NCI-H526 treated with DMSO at 0.1 percent for 48 hours (cell line): Measurements from ENCODE around the gene TMEM184B.

Source experiments
- DNase-seq: peaks from one replicate; lab custom pipeline; 2025; lab: John Stamatoyannopoulos, UW

The TMEM184B gene

DNA sequence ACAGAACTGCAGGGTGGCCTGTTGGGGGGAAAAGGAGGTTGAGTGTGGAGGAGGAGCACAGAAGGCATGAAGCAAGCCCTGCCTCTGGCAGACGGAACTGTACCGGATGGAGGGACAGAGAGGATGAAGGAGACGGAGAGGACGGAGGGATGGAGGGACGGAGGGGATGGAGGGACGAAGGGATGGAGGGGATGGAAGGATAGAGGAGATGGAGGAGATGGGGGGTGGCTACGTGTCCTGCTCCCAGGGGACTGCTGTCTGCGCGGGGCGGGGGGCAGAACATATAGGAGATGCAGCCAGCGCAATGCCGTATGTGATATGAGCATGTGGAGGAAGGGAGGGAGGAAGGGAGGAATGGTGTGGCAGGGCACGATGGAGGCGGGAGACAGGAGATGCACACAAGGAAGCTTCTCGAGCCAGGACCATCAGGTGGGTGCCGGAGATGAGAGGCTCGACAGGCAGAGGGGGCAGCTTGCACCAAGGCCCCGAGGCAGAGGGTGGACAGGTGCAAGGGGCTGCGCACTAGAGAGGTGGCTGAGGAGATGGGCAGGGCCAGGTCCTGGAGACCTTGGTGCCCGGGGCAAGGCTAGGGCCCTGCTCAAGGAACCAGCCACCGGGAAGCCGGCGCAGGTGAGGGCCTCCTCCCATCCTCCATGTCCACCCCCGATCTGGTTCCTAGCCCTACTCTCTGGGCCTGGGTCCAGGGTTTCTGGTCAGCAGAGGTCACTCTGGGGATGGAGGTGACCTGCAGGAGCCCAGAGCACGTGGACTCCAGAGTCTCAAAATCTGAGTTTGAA, 45.8 kb downstream of the TMEM184B start:
- DNase-seq, result no peak

GRCh38 chr22:38223289-38223960, 49.4 kb downstream of the TMEM184B start:
- no peak for DNase-seq

DNA sequence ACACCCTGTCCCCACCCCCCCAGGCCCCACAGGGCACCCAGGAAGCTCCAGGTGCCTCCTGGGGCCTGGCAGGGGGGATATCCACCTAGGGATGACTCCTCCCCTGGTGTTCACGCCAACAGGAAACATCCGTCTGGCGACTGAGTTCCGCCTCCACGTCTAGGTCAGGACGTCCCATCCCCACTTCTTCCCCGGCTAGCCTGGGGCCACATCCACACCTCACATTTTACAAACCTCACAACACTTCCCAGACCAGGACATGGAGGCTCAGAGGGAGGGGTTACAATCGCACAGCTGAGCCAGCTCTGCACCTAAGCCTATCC, 50.1 kb downstream of the TMEM184B start:
- DNase-seq, result no peak

GRCh38 chr22:38221908-38222796, 50.7 kb downstream of the TMEM184B start:
- no peak for DNase-seq

DNA sequence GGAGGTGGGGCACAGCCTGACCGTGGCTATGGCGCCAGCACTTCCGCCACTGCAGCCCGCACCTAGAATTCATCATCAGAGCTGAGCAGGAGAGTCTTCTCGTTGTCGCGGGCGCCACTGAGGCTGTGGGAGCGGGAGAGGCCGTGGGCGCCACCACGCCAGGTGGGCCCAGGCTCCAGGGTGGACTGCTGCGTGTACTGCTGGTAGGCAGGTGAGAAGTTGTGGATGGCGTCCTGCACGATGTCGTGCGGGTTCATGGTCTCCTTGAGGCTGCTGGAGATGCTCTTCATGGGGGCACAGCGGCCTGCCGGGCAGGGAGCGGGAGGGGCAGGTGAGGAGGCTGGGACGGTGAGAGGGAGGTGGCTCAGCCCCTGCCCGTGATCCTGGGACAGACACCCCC, 51.4 kb downstream of the TMEM184B start:
- DNase-seq, result no peak

- no peak for DNase-seq
These were observed 52.0 kb downstream of the TMEM184B start for GRCh38 chr22:38220653-38221386.

DNA sequence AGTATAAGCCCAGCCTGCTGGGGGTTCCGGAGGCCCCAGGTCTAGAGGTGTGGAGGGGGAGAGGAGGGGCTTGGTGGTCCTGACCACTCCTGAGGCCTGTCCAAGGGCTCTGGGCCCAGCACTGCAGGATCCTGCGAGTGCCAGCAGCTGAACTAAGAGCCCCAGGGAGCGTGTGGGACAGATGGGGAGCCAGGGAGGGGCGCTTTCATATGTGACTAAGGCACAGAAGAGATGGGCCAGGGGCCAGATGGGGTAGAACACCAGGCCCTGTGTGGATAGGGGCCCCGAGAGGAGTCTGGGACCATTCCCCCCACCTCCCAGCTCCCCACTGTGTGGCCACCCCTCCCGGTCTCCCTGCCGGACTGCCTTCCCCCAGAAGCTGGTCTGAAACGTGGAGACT, 52.6 kb downstream of the TMEM184B start:
- DNase-seq, result no peak

- DNase-seq, result no peak
These were observed 53.2 kb downstream of the TMEM184B start for GRCh38 chr22:38219632-38220031.

GRCh38 chr22:38218661-38219622, 53.9 kb downstream of the TMEM184B start:
- DNase-seq, result no peak

- no peak for DNase-seq
These were observed 57.4 kb downstream of the TMEM184B start for GRCh38 chr22:38215156-38216038.

- no peak for DNase-seq
These were observed 58.3 kb downstream of the TMEM184B start for GRCh38 chr22:38214302-38215056.

GRCh38 chr22:38213990-38214301, 58.9 kb downstream of the TMEM184B start:
- DNase-seq, result no peak

GRCh38 chr22:38213319-38213989, 59.4 kb downstream of the TMEM184B start:
- DNase-seq, result no peak

DNA sequence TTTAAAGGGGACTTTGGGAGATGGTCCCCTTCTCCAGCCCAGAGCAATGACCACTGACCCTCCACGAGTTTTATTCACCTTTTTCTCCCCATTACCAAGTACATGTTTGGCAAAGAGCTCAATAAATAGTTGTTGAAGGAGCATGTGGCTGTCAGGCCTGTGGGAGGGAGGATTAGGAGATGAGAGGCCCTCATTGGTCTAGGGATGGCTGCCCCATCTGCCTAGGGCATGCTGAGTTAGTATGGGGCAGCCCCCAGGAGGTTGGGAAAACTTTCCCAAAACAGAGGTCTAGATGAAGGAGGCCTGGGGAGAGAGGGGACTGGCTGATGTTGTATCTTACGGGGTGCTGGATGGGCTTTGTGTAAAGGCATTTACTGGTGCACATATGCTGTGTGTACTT, 60.4 kb downstream of the TMEM184B start:
- DNase-seq, result no peak

DNA sequence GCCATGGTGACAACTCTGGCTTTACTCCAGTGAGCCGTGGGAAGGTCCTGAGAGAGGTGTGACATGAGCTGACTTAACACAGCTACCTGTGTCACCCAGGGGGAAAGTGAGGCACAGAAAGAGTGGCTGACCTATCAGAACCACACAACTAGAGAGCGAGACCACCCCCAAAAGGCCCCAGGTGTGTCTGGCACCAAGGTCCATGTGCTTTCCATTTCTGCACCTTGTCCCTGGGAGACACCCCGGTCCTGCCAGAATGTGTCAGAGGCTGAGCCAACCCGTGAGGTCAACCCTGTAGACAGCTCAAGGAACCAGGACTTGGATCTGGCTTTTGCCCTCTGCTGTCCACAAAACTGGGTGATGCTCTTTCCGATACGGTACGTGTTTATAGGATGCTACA, 61.3 kb downstream of the TMEM184B start:
- no peak for DNase-seq

GRCh38 chr22:38208551-38208968, 64.2 kb downstream of the TMEM184B start:
- DNase-seq, result no peak

DNA sequence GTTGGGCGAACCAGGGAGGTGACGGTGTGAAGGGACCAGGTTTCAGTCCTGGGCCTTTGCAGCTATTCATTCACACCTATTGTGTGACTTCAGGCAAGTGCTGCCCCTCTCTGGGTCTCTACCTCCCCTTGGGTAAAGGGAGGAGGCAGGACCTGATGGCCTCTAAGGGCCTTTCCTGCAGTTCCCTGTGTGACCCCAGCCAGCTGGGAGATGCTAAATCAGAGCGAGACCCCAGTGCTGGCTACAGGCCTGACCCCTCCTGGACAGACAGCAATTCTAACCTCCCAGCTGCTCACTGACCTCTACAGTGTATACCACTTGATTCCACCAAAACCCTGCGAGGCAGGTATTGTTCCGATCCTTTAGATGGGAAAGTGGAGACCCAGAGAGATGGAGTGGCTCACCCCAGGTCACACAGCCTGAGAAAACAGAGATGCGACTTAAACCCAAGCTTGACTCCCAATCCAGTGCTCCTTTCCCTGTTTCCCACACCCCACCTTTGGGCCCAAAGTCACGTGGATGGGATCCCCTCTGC, 64.8 kb downstream of the TMEM184B start:
- no peak for DNase-seq
